SIG-M5 treated with dmso at 0.1 percent for 504 hours (cell line): ENCODE data around the gene LMX1B.

Experiments used
- DNase-seq: peaks from one replicate; lab custom pipeline; 2025; ENCODE audit not compliant: unreplicated experiment; lab: John Stamatoyannopoulos, UW

The LMX1B gene

DNA sequence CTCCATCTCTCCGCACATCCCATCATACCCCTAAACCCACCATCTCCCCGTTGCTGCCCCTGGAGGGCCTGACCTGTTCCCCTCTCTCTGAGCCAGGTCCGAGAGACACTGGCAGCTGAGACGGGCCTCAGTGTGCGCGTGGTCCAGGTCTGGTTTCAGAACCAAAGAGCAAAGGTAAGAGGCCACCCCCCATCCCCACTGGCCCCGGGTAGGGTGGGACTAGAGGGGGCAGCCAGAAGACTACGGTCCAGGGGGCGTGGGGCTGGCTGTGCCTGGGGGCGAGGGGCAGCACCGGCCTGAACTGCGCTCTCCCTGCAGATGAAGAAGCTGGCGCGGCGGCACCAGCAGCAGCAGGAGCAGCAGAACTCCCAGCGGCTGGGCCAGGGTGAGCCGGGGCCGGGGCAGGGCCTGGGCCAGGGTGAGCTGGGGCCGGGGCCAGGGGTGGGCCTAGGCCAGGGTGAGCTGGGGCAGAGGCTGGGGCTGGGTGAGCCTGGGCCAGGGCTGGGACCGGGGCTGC is 79.8 kb downstream of the LMX1B start:
- DNase-seq: no peak

DNA sequence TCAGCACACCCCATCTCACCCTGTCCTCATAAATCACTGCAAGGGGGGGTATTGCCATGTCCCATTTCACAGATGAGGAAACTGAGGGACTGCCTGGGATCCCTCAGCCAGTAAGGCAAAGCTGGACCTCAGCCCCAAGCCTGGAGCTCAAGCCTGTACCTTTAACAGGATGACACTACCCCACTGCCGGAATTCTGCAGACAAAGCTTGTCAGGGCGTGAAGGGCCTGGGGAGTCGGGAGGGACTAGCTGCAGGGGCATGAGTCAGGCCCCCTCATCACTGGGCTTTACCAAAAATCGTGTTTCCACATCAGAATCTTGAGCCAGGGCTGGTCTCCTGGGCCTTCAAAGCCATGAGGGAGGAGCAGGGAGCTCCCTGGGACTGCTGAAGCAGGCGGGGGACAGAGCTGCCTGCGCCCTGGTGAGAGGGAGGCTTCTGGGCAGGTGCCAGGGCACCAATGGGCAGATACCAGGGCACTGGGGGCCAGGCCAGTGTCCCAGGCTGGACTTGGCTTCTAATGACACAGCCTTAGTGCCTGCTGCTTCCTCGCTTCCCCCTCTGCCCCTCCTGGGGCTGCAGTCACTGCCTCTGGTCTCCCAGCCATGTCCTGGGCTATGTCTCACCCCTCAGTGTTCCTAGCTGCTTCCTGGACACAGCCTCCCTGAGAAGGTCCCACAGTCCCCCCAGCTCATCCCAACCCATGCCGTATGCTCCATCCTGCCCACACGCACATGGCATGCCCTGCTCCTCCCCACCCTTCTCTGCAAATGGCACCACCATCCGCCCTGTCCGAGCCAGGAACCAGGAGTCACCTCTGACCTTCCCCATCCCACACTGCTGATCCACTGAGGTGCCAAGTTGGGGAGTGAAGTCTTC is 80.7 kb downstream of the LMX1B start:
- no peak for DNase-seq

DNA sequence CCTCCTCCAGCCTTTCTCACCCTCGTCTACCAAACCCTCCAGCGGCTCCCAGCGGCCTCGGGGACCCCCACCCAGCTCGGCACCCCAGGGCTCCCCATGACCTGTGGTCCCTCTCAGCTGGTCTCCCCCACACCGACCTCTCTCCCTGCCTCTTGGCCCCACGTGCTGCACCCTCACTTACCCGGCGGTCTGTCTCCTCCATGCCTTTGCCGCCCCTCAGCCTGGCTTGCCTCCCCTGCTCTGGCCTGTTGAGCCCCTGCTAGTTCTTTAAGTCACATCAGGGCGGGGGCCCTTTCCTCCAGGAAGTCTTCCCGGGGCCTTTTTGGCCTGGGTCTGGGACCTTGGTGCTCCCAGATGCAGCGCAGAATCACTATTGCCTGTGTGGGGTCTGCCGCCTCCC is 81.5 kb downstream of the LMX1B start:
- DNase-seq: no peak

DNA sequence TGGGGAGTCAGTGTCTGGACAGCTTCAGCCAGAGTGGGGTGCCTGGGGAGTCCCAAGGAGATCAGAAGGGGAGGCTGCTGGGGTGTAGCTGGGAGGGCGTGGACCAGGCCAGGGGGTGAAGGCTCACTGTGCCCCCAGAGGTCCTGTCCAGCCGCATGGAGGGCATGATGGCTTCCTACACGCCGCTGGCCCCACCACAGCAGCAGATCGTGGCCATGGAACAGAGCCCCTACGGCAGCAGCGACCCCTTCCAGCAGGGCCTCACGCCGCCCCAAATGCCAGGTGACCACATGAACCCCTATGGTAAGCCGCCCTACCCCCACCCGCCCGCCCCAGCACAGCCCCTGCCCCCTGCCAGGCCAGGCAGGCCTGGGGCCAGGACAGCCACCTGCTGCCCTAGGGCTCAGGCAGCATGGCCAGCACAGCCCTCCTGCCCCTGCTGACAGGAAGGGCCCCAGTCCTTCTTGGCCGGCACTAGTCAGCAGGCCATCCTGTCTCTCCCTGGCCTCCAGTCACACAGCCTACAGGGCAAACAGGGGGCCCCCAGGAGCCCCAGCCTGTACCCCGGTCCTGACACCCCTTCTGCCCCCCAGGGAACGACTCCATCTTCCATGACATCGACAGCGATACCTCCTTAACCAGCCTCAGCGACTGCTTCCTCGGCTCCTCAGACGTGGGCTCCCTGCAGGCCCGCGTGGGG is 82.1 kb downstream of the LMX1B start:
- no peak for DNase-seq

DNA sequence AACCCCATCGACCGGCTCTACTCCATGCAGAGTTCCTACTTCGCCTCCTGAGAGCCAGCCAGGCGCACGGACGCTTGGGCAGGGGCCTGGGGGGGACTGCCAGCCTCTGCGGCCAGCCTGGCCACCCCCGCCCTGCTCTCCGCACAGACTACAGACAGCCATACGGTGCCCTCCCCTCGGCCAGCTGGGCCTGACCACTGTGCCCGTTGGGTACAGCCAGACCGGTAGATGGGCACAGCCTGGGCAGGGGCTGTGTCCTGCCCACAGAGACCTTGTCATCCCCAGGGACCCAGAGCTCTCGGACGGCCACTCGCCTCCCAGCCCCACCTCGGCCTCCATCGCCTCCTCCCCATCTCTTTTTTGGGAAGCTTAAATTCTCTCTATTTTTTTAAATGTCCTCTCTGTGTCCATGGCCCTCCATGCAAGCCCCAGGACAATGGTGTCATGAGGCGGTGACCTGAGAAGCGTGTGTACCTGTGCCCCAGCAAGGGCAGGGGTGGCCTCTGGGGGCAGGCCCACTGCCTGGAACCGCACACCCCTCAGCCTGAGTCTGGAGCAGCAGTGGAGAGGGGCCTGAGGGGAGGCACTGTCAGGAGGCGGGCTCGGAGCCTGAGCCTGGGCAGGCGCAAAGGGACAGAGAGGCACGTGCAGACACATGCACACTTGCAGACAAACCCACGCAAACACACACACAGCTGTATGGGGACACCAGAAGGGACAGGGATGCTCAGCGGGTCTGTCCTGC is 82.8 kb downstream of the LMX1B start:
- DNase-seq: no peak

DNA sequence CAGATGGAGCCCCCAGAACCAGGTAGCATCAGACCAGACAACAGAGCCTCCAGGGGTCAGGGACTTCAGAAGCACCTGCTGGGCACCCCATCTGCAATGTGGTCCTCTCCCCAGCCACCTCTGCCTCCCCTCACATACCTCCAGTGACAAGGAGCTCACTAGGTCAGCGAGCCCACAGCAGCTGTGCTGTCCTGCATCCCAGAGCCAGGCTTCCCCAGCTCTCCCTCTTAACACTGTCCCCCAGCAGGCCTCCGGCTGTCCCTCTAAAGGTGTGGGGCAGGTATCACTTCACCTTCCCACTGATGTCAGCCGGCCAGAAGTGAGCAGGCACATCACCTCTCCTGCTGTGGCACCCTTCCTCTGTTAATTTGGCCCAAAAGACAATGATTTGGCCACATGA is 83.6 kb downstream of the LMX1B start:
- DNase-seq: no peak

DNA sequence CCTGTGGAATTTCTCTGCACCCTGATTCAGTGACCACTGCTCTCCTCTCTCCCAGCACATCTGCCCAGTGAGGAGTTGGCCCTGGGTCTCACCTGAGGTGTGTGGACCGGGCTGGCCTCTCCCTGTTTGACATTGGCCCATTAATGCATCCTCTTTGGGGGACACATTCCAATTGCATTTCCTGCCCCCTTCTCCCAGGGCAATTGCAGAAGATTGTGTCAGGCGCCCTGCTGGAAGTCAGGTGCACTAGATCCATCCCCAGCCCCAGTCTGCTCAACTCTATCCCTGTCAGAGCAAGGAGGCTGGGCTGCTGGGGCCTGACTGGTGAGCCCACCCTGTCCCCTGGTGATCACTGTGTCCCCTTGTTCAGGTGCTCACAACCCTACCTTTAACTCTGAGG is 84.5 kb downstream of the LMX1B start:
- no peak for DNase-seq

DNA sequence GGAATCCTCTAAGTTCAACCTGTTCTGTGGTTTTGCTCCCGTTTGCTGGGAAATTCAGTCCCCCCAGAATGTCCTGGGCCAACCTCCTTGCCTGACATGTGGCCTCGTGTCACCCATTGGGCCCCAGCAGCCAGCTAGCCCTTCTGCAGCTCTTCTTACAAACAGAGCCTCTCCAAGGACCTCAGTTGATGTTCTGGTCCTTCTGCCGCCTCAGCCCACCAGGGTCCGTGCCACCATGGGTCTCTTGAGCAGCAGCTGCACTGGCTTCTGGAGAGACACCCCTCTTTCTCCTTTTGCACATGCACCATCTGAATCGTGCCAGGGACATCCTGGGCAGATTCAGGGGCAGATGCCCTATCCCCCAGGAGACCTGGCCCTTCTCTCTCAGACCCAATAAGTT is 85.0 kb downstream of the LMX1B start:
- no peak for DNase-seq

DNA sequence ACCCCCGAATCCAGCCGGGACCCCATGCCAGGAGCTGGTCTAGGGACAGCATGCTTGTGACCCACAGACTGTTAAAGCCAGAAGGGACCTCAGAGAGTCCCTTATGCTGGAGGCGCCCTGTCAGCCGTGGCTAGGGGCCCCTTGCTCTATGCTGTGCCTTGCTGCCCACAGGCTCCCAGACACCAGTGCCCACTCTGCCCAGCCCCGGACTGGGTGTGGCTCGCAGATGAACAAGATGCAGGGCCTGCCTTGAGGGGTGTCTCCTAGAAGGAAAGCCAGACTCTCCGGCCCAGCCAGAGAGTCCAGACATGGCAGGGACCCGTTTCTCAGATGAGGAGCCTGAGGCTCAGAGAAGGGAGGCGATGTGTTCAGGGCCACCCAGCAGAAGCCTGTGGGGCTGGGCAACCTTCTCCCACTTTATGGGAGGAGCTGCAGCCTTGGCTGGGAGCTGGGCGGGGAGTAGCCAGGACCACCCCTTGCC is 85.7 kb downstream of the LMX1B start:
- no peak for DNase-seq

DNA sequence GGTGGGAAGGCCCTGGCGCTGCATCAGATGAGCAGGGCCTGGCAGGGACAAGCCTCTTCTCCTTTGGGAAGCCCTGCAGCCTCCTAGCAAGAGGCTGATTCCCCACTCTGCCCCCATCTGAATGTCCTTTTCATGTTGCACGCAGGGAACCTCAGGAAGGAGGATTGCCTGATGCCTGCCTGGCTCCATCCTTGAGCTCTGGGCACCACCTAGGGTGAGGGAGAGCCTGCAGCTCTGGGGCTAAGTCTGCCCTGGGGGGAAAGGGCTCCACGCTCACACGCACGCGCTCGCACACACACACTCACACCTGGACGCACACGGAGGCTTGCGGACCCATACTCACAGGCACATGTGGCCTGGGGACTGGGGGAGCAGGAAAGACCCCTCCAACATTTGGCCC is 86.6 kb downstream of the LMX1B start:
- no peak for DNase-seq

DNA sequence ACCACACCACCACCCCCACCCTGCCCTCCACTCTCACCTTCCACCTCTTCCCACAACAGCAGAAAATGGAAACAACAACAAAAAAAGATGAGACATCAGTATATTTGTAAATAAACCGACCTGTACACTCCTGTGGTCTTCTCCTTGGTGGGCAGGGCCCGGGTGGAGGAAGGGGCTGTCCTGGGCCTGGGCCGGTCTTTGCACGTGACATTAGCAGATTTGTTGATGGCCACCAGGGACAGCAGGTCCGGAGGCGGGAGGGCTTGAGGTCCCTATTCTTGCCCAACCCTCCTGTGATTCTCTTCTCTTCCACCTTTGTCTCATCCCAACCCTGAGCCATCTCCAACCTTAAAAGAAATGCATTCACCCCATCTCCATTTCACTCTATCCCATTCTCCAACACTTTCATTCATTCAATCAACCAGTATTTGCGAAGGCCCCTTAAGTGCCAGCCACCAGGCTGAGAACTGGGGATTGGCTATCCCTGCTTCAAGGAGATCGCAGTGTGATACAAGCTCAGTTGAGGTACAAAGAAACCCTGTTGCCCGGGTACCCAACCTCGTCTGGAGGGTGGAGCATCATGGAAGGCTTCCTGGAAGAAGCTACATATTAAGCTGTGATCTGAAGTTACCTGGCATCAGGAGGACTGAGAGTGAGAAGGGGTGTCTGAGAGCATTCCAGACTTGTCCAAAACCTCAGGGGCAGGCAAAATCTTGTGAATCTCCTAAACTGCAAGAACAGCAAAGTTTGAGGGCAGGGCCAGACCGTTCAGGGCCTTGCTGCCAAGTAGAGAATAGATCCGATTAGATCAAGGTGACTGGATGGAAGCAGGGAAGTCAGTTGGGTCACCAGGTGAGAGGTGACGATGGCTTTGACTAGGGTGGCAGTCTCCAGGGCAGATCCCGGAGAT is 87.4 kb downstream of the LMX1B start:
- DNase-seq: no peak

DNA sequence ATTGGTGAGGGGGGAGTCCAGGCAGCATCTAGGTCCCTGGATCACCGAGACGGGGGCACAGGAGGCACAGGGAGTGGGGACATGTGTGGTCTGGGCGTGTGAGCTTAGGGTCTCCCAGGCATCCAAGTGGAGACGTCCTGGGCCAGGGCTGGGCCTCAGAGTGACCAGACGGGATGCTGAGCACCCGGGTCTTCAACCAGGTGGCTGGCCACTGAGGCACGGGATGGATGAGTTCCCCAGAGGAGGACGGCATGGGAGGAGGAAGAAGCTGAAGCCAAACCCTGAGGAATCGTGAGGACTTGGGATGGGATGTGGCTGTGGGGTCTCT is 88.0 kb downstream of the LMX1B start:
- no peak for DNase-seq

DNA sequence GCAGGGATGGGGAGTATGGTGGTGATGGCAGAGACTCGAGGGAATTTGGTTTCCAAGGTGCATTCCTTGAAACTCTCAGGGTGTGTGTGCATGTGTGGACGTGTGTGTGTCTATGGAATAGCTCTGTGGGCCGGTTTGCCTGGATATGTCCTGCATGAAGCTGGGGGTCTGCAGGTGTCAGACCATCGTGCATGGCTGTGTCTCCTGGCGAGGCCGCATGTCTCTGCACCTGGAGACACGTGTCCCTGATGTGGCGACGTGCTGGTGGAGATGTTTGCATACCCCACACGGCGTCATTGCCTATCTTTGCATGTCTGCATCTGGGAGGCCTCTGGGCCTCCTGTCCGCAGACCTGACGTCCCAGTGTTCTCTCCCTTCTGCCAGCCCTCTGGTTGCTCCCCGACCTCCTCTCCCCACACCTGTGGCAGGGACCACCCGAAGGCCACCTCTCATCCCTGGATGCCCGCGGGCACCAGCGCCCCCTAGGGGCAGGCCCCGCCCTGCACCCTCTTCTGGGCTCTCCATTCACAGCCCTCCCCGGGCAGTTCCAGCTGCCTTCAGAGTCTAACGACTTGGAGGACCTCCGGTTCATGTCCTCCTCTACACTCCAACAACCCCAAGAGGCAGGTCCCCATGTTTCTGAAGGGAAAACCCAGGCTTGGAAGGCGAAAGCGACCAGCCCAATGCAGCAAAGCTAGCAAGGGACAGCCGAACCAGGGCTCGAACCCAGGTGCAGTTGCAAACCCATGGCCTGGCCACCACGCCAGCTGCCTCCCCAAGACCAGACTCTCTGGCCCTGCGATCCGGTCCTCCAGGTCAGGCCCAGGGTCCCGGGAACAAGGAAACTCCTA is 88.6 kb downstream of the LMX1B start:
- DNase-seq: no peak

DNA sequence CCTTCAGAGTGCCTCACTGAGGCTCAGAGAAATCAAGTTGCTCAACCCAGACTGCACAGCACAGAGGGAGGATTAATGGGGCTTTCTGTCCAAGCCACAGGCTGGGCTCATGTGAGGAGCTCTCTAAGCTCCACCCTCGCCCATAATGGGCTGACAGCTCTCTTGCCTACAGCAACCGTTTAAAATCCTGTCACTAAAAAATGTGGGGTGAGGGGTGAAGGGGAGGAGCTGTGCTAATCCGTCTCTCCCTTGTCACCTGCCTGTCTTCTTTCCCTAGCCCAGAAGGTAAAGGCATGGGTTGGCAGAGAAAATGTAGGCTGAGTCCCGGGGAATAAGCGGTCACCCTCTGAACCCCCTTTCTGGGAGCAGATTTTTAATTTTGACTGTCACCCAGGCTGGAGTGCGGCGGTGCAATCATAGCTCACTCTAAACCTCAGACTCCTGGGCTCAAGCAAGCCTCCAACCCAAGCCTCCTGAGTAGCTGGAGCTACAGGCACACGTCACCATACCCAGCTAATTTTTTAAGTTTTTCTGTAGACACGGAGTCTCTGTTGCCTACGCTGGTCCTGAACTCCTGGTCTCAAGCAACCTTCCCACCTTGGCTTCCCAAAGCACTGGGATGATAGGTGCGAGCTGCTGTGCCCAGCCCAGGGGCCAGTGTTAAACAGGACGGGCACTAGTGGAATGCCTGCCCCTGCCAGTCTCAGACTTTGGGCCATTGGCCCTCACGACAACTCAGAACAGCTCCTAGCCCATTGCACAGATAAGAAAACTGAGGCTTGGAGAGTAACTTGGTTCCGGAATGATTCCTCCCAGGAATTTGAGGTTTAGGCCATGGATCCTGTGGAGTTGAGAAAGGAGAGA is 89.5 kb downstream of the LMX1B start:
- DNase-seq: no peak

DNA sequence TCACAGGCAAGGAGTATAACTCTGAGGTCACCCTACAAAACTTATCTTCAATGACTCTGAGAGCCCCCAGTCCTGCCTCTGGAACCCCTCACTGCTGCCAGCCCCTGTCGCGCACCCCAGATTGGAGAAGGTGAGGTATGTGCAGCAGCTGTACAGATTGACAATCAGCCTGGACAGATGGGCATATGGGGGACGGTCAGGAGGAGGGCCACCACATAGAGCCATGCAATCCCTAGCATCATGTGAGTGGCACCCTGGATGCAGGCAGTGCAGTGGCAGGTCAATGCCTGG is 90.1 kb downstream of the LMX1B start:
- no peak for DNase-seq

DNA sequence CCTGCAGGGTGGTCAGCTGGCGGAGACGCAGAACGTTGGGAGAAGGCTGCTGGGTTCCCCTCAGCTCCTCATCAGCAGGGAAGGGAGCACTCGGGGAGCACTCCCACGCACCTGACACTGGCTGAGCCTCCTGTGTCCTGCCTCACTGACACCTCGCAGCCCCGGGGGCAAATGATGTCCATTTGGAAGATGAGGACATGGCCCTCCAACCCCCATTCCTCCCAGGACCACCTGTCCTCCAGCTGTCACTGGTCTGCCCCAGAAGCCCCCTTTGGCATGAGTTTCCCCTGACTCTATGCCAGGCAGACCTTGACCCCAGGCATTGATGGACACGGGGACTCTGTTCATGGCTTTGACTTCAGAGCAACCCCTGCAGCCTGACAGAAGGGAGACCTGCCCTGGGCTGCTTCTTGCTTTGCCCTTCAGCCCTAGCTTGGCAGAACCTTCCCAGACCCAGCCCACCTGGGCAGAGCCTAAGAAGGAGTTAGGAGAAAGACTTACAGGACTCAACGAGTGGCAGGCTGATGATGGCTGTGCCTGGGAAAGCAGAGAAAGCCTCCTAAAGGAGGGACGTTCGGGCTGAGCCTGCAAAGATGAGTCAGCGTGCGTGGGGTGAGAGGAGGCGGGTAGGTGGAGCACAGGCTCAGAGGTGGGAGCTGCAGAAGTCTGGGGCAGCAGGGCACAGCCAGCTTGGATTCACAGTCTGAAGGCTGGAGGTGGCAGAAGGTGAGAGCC is 90.6 kb downstream of the LMX1B start:
- DNase-seq: no peak

DNA sequence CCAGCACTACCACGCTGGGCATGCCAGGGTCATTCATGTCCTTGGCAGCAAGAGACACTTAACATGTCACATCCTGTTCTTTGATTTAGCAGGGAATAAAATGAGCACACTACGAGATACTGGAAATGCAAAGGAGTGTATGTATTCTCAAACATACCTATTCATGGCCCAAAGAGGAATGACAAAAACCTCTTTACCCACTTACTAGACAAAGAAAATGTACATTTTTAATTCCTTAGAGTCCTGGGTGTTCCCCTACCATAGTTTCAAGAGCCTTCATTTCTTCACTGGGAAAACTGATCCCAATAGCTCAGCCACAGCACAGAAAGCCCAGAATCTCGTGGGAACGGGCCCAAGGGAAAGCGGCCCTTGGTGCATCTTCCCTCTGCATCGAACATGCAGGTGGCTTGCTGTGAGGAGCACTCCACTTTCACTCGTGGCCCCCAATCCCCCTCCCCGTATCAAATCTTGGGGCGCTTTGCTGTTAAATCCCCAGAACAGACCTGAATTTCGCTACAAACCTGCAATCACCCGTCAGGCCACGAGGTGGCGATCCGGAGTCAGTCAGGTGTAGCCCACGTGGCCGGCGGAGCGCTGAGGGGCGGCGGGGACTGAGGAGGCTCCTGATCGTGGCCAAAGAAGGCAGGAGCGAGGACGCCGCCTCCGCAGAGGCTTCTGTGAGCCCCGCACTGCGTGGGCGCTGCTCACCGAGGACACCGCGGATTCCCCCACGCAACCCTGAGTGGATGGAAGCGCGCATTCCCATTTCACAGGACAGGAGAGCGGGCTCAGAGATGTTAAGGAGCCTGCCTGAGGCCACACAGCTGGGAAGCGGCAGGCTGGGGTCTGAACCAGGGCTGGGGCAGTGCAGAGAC is 91.4 kb downstream of the LMX1B start:
- DNase-seq: peak; percentile 61
